H54 (cell line): ENCODE results near the gene TMEM89.

Experiments
- DNase-seq: peaks from one replicate; pipeline ENCODE4 v3.0.0; 2011; ENCODE audit warnings: low spot score, mixed read lengths; ENCODE audit not compliant: insufficient read length
- FAIRE-seq: peaks from 3 replicates; lab custom pipeline; 2011; peaks lifted over from hg19 to GRCh38; lab: Jason Lieb, UNC
- POLR2A ChIP-seq: IDR thresholded peaks from 2 replicates; pipeline ENCODE4 v1.6.1; 2011; ENCODE audit warnings: low read depth, mild to moderate bottlenecking, low read length

Gene TMEM89

GRCh38 chr3:48621461-48621869, at the start of gene TMEM89:
Gene TMEM89, minus strand, starts transcription at chr3:48621769. Its CDS starts 13 bp downstream, at chr3:48621756.
- FAIRE-seq = no peak
- no peak for DNase-seq
- no peak for TF ChIP-seq POLR2A

- no peak for TF ChIP-seq POLR2A
- no peak for FAIRE-seq
- no peak for DNase-seq
Measured at GRCh38 chr3:48664929-48665328, 43.4 kb upstream of the TMEM89 start.

- DNase-seq = no peak
- no peak for FAIRE-seq
- TF ChIP-seq POLR2A = no peak
Measured at GRCh38 chr3:48664313-48664644, 42.7 kb upstream of the TMEM89 start.

GRCh38 chr3:48663489-48664312, 42.1 kb upstream of the TMEM89 start:
- peak; percentile 67 for FAIRE-seq

GRCh38 chr3:48662753-48663488, 41.4 kb upstream of the TMEM89 start, which contains the start of gene CELSR3:
Gene CELSR3, minus strand, starts transcription at chr3:48662886. Its CDS starts 252 bp downstream, at chr3:48662634.
- no peak for FAIRE-seq
- TF ChIP-seq POLR2A = peak; percentile 72
- DNase-seq = peak; percentile 91

More at GRCh38 chr3:48663489-48664312, 42.1 kb upstream of the TMEM89 start:
- peak; percentile 59; the same call in 1 of the 2 replicates for TF ChIP-seq POLR2A
- DNase-seq = peak; percentile 99

GRCh38 chr3:48662145-48662752, 40.7 kb upstream of the TMEM89 start:
- TF ChIP-seq POLR2A = no peak
- FAIRE-seq (no peak), DNase-seq (no peak)

GRCh38 chr3:48661501-48662144, 40.1 kb upstream of the TMEM89 start:
- FAIRE-seq (no peak), DNase-seq (no peak)
- no peak for TF ChIP-seq POLR2A

GRCh38 chr3:48660800-48661400, 39.3 kb upstream of the TMEM89 start:
- FAIRE-seq (no peak), DNase-seq (no peak)
- no peak for TF ChIP-seq POLR2A

GRCh38 chr3:48656841-48657281, 35.3 kb upstream of the TMEM89 start:
- FAIRE-seq (no peak), DNase-seq (no peak)
- no peak for TF ChIP-seq POLR2A

- no peak for DNase-seq
- no peak for FAIRE-seq
- TF ChIP-seq POLR2A = no peak
Measured at GRCh38 chr3:48656061-48656840, 34.7 kb upstream of the TMEM89 start.

- FAIRE-seq (no peak), DNase-seq (no peak)
- TF ChIP-seq POLR2A = no peak
Measured at GRCh38 chr3:48655606-48656005, 34.0 kb upstream of the TMEM89 start.

GRCh38 chr3:48655063-48655462, 33.5 kb upstream of the TMEM89 start:
- no peak for FAIRE-seq
- TF ChIP-seq POLR2A = no peak
- DNase-seq = no peak
